DND-41 (cell line): ENCODE data around the gene OVCH1.

ENCODE experiments used
- ATAC-seq: fragments of 200-7000 bp; cut with Tn5 transposase; 3 replicates; pipeline ENCODE4 v1.9.1; 2021; ENCODE audit warnings: low read depth; ENCODE audit not compliant: insufficient read depth
- DNase-seq: peaks from one replicate; pipeline ENCODE4 v3.0.0-alpha.2; 2020
- H2AFZ ChIP-seq: 2 replicates; pipeline ENCODE4 v1.6.0; 2012; ENCODE audit warnings: low read depth, low read length
- H3K27ac ChIP-seq: 2 replicates; pipeline ENCODE4 v1.5.1; 2012; ENCODE audit warnings: low read length, inconsistent platforms
- H3K27me3 ChIP-seq: fragments of 200-600 bp; sonication (generic); 2 replicates; pipeline ENCODE4 v1.6.0; 2012; ENCODE audit warnings: low read length, mild to moderate bottlenecking, inconsistent platforms; ENCODE audit not compliant: insufficient read depth, poor library complexity
- H3K36me3 ChIP-seq: 2 replicates; pipeline ENCODE4 v1.5.1; 2012; ENCODE audit warnings: low read length, inconsistent platforms; ENCODE audit not compliant: insufficient read depth
- H3K4me1 ChIP-seq: 2 replicates; pipeline ENCODE4 v1.5.1; 2012; ENCODE audit warnings: mild to moderate bottlenecking, low read length; ENCODE audit not compliant: insufficient read depth
- H3K4me2 ChIP-seq: 2 replicates; pipeline ENCODE4 v1.6.0; 2012; ENCODE audit warnings: mild to moderate bottlenecking, moderate library complexity, low read length, inconsistent platforms; ENCODE audit not compliant: insufficient read depth
- H3K4me3 ChIP-seq, 2 experiments: fragments of 200-600 bp in 1 of 2; shearing (Covaris generic) in 1 of 2; 2 replicates each; pipeline ENCODE4 v1.5.1; 2012 to 2016; ENCODE audit warnings: inconsistent platforms in 2 of 2, low read length in 2 of 2, mild to moderate bottlenecking in 2 of 2, low read depth in 1 of 2, moderate library complexity in 1 of 2
- H3K79me2 ChIP-seq: 2 replicates; pipeline ENCODE4 v1.6.0; 2012; ENCODE audit warnings: low read length, inconsistent platforms; ENCODE audit not compliant: insufficient read depth
- H3K9ac ChIP-seq: 2 replicates; pipeline ENCODE4 v1.6.0; 2012; ENCODE audit warnings: low read depth, mild to moderate bottlenecking, inconsistent platforms, low read length, moderate library complexity
- H3K9me3 ChIP-seq: 2 replicates; pipeline ENCODE4 v1.5.1; 2012; ENCODE audit warnings: low read length, moderate library complexity, mild to moderate bottlenecking, inconsistent platforms; ENCODE audit not compliant: insufficient read depth, severe bottlenecking
- H4K20me1 ChIP-seq: 2 replicates; pipeline ENCODE4 v1.6.0; 2012; ENCODE audit warnings: low read length; ENCODE audit not compliant: insufficient read depth
- EZH2 ChIP-seq: IDR thresholded peaks from 3 replicates; pipeline ENCODE4 v1.6.1; 2012; ENCODE audit warnings: borderline replicate concordance, low read depth, mild to moderate bottlenecking, moderate library complexity, low read length, inconsistent platforms; ENCODE audit not compliant: severe bottlenecking
- TF ChIP-seq, protein P1 (sequence below): IDR thresholded peaks from 2 replicates; pipeline ENCODE4 v1.5.1; 2012; ENCODE audit warnings: borderline replicate concordance, low read length, moderate library complexity, mild to moderate bottlenecking; ENCODE audit not compliant: poor library complexity, severe bottlenecking; ENCODE audit errors: extremely low read depth

OVCH1 gene

DNA sequence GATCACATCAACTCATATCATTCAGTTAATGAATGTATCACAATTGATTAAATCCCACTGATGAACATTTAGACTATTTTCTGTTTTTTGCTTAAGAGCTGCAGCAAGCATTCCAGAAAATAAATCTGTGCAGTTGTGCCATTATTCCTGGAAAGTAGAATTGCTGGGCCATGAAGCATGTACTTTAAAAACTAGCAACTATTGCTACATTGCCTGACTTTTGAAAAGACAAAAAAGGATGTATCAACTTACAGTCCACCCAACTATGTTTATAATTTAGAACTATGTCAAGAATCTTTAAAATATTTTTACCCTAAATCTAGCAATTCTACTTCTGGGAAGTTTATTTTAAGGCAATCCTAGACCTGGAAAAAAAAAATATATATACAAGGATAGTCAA is 83.1 kb downstream of the OVCH1 start:
- H3K27me3 ChIP-seq: no peaks in the 10 kb centered on the region
- no peak overlapping the region for H3K4me3 ChIP-seq
- no peaks in the 10 kb centered on the region for H3K4me1 ChIP-seq
- H3K36me3 ChIP-seq: no peaks in the 10 kb centered on the region
- no peak overlapping the region for H3K9ac ChIP-seq
- ATAC-seq (no peak), DNase-seq (no peak)
- no peaks in the 10 kb centered on the region for H3K79me2 ChIP-seq
- no peaks in the 10 kb centered on the region for H4K20me1 ChIP-seq
- no peak overlapping the region for H3K4me2 ChIP-seq
- no peak overlapping the region for H3K27ac ChIP-seq
- TF ChIP-seq EZH2: no peak
- TF ChIP-seq, protein P1, sequence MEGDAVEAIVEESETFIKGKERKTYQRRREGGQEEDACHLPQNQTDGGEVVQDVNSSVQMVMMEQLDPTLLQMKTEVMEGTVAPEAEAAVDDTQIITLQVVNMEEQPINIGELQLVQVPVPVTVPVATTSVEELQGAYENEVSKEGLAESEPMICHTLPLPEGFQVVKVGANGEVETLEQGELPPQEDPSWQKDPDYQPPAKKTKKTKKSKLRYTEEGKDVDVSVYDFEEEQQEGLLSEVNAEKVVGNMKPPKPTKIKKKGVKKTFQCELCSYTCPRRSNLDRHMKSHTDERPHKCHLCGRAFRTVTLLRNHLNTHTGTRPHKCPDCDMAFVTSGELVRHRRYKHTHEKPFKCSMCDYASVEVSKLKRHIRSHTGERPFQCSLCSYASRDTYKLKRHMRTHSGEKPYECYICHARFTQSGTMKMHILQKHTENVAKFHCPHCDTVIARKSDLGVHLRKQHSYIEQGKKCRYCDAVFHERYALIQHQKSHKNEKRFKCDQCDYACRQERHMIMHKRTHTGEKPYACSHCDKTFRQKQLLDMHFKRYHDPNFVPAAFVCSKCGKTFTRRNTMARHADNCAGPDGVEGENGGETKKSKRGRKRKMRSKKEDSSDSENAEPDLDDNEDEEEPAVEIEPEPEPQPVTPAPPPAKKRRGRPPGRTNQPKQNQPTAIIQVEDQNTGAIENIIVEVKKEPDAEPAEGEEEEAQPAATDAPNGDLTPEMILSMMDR: no peak
- H2AFZ ChIP-seq: no peak overlapping the region
- H3K9me3 ChIP-seq: no peaks in the 10 kb centered on the region

DNA sequence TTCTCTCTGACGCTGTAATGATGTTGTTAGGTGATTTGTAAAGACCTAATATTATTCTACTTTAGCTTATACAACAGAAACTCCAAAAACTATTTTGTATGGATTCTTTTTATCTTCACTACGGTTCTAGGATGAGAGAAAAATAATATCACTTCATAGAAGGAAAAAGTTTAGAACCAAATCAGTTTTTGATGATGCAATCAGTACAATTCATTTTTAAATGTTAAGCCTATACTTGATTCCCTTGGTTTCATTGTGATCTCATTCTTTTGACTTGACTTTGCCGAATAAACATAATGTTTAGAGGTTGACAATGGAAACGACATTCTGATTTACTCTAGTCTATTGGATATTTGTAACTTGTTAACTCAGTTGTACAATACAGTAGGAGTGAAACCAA is 91.9 kb downstream of the OVCH1 start:
- H3K27ac ChIP-seq: no peak overlapping the region
- no peaks in the 10 kb centered on the region for H3K9me3 ChIP-seq
- TF ChIP-seq, protein P1: no peak
- no peak for TF ChIP-seq EZH2
- no peak overlapping the region for H2AFZ ChIP-seq
- H4K20me1 ChIP-seq: no peaks in the 10 kb centered on the region
- peaks cover 16% of the 10 kb centered on the region for H3K27me3 ChIP-seq
- ATAC-seq (no peak), DNase-seq (no peak)
- H3K4me2 ChIP-seq: no peak overlapping the region
- no peaks in the 10 kb centered on the region for H3K79me2 ChIP-seq
- H3K36me3 ChIP-seq: no peaks in the 10 kb centered on the region
- no peak overlapping the region for H3K4me3 ChIP-seq
- no peak overlapping the region for H3K9ac ChIP-seq
- no peaks in the 10 kb centered on the region for H3K4me1 ChIP-seq

DNA sequence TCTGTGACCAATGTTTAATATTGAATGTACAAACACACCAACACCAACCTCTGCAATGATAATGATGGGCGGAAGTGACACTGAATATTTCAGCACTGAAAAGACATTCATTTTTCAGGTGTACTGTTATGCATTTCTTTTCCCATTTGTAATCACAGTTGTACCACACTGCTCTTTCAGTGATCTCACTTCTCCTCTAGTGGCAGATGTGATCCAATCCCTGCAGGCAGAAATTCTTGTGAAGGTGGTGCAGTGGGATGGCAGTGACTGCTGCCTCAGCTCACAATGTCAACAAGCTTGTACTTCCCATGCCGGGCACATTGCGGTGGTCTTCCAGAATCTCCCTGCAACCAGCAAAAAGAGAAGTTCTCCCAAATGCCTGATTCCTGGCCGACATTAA is 93.5 kb downstream of the OVCH1 start:
- Histone ChIP-seq H3K4me3 (no peak overlapping the region), H3K36me3 (no peaks in the 10 kb centered on the region), H2AFZ (no peak overlapping the region), H3K9ac (no peak overlapping the region), H3K27me3 (peaks cover 16% of the 10 kb centered on the region), H3K4me1 (no peaks in the 10 kb centered on the region), H3K4me2 (no peak overlapping the region), H3K9me3 (no peaks in the 10 kb centered on the region), H4K20me1 (no peaks in the 10 kb centered on the region), H3K27ac (no peak overlapping the region), H3K79me2 (no peaks in the 10 kb centered on the region)
- ATAC-seq (no peak), DNase-seq (no peak)
- TF ChIP-seq, protein P1: no peak
- TF ChIP-seq EZH2: no peak

DNA sequence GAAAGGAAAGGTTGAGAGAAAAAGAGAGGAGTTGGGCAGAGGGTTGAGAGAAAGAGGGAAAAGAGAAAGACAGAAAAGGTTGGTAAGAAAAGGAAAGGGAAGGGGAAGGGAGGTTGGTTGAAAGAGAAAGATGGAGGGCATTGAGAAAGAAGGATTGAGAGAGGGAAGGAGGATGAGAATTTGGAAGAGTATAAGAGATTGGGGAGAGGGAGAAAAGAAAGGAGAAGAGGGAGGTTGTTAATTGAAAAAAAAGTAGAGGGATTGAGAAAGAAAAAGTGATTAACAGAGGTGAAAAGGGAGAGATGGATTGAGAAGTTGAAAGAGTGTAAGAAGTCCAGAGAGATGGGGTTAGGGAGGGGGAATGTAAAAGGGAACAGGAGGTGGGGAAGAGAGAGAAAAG is 95.0 kb downstream of the OVCH1 start:
- no peaks in the 10 kb centered on the region for H3K9me3 ChIP-seq
- TF ChIP-seq, protein P1: no peak
- no peak for TF ChIP-seq EZH2

More for the DNA sequence above, 95.0 kb downstream of the OVCH1 start:
- Histone ChIP-seq H3K4me1 (no peaks in the 10 kb centered on the region), H3K79me2 (no peaks in the 10 kb centered on the region), H3K27me3 (peaks cover 20% of the 10 kb centered on the region), H2AFZ (no peak overlapping the region), H3K4me2 (no peak overlapping the region), H4K20me1 (no peaks in the 10 kb centered on the region), H3K27ac (no peak overlapping the region), H3K9ac (no peak overlapping the region), H3K4me3 (no peak overlapping the region), H3K36me3 (no peaks in the 10 kb centered on the region)
- DNase-seq: no peak
- no peak for ATAC-seq
